HepG2 (cell line): ENCODE measurements around the gene SLC4A11. TPM values are rescaled to one million over a fixed set of nuclear protein-coding genes. Genes with fewer than 3 reads are reported as not detected.

ENCODE experiments used
- AHR ChIP-seq: IDR thresholded peaks from 2 replicates; pipeline ENCODE4 v1.6.1; 2018; ENCODE audit warnings: missing genetic modification reagents, missing compliant biosample characterization
- CAMTA2 ChIP-seq: sonication (generic); formaldehyde crosslinking; IDR thresholded peaks from 2 replicates; pipeline ENCODE4 v1.4.0; 2020; ENCODE audit warnings: mild to moderate bottlenecking, missing genetic modification reagents, borderline replicate concordance
- HIC2 ChIP-seq: sonication (generic); formaldehyde crosslinking; IDR thresholded peaks from 2 replicates; pipeline ENCODE4 v1.9.0; 2022; ENCODE audit warnings: low read depth, missing genetic modification reagents
- HNF4A ChIP-seq: sonication (generic); formaldehyde crosslinking; IDR thresholded peaks from 2 replicates; pipeline ENCODE4 v1.4.0; 2020; ENCODE audit warnings: missing genetic modification reagents
- KLF9 ChIP-seq: IDR thresholded peaks from 2 replicates; pipeline ENCODE4 v1.6.1; 2016; ENCODE audit warnings: low read depth
- NR0B2 ChIP-seq: sonication (generic); formaldehyde crosslinking; IDR thresholded peaks from 2 replicates; pipeline ENCODE4 v1.4.0; 2020; ENCODE audit warnings: mild to moderate bottlenecking, missing genetic modification reagents
- RERE ChIP-seq: IDR thresholded peaks from 2 replicates; pipeline ENCODE4 v1.6.1; 2016; ENCODE audit warnings: low read depth, missing genetic modification reagents, missing compliant biosample characterization
- SNAPC2 ChIP-seq: sonication (generic); formaldehyde crosslinking; IDR thresholded peaks from 2 replicates; pipeline ENCODE4 v1.8.1; 2022; ENCODE audit warnings: mild to moderate bottlenecking, missing genetic modification reagents
- TRIM24 ChIP-seq: sonication (generic); formaldehyde crosslinking; IDR thresholded peaks from 2 replicates; pipeline ENCODE4 v1.8.0; 2022; ENCODE audit warnings: mild to moderate bottlenecking, missing genetic modification reagents
- ZNF44 ChIP-seq: sonication (generic); formaldehyde crosslinking; IDR thresholded peaks from 2 replicates; pipeline ENCODE4 v1.5.1; 2020; ENCODE audit warnings: mild to moderate bottlenecking, missing genetic modification reagents
- ZNF468 ChIP-seq: sonication (generic); formaldehyde crosslinking; IDR thresholded peaks from 2 replicates; pipeline ENCODE4 v1.8.0; 2022; ENCODE audit warnings: mild to moderate bottlenecking, moderate library complexity, missing genetic modification reagents
- ZNF674 ChIP-seq: sonication (generic); formaldehyde crosslinking; IDR thresholded peaks from 2 replicates; pipeline ENCODE4 v1.5.0; 2020; ENCODE audit warnings: low read depth, mild to moderate bottlenecking, missing genetic modification reagents
- ZNF839 ChIP-seq: sonication (generic); formaldehyde crosslinking; IDR thresholded peaks from 2 replicates; pipeline ENCODE4 v1.4.0; 2020; ENCODE audit warnings: missing genetic modification reagents, mild to moderate bottlenecking, borderline replicate concordance
- ZSCAN22 ChIP-seq: sonication (generic); formaldehyde crosslinking; IDR thresholded peaks from 2 replicates; pipeline ENCODE4 v1.4.0; 2020; ENCODE audit warnings: mild to moderate bottlenecking, missing genetic modification reagents
- polyA plus RNA-seq, 8 experiments: library from polyadenylated mRNA; depleted of rRNA in 3 of 8; stranded (reverse) in 7 of 8; unstranded in 1 of 8; fragments of >200 nt; fragmentation: Illumina TruSeq in 4 of 8; extraction: Trizol in 4 of 8; gene quantifications; 2 replicates each; pipeline versions ENCODE4 v1.2.1 to v1.2.3, GENCODE V29; 2011 to 2016; ENCODE audit warnings: low read depth in 4 of 8, missing spikeins in 1 of 8, mixed read lengths in 1 of 8; ENCODE audit not compliant: insufficient read depth in 1 of 8
- total RNA-seq, 5 experiments: library from RNA; depleted of rRNA; stranded (reverse); fragments of >200 nt; fragmentation: Illumina TruSeq; extraction: Trizol; gene quantifications; 2 replicates each; pipeline ENCODE4 v1.2.3, GENCODE V29; 2016; ENCODE audit warnings: low read depth in 1 of 5
- TF ChIP-seq, protein P1 (sequence below): sonication (generic); formaldehyde crosslinking; conservative IDR thresholded peaks from 2 replicates; pipeline ENCODE4 v1.4.0; 2020; ENCODE audit warnings: mild to moderate bottlenecking, missing genetic modification reagents, moderate library complexity
- TF ChIP-seq, protein P2 (sequence below): sonication (generic); formaldehyde crosslinking; IDR thresholded peaks from 2 replicates; pipeline ENCODE4 v1.4.0; 2020; ENCODE audit warnings: mild to moderate bottlenecking, missing genetic modification reagents

The SLC4A11 gene
- total and polyA plus RNA-seq, 2 of the 13 experiments (the other 11 are each of a cell fraction or from before 2014, with no cell fraction given): 3.9 to 27.0 TPM

GRCh38 chr20:3218307-3218988 lies 20.5 kb downstream of the SLC4A11 start (continued):
- peak; percentile 58; the same call in 1 of the 2 replicates for TF ChIP-seq RERE
- TF ChIP-seq ZNF44 (CRISPR knock-in tag): peak; percentile 44; the same call in 1 of the 2 replicates
- TF ChIP-seq, protein P1, sequence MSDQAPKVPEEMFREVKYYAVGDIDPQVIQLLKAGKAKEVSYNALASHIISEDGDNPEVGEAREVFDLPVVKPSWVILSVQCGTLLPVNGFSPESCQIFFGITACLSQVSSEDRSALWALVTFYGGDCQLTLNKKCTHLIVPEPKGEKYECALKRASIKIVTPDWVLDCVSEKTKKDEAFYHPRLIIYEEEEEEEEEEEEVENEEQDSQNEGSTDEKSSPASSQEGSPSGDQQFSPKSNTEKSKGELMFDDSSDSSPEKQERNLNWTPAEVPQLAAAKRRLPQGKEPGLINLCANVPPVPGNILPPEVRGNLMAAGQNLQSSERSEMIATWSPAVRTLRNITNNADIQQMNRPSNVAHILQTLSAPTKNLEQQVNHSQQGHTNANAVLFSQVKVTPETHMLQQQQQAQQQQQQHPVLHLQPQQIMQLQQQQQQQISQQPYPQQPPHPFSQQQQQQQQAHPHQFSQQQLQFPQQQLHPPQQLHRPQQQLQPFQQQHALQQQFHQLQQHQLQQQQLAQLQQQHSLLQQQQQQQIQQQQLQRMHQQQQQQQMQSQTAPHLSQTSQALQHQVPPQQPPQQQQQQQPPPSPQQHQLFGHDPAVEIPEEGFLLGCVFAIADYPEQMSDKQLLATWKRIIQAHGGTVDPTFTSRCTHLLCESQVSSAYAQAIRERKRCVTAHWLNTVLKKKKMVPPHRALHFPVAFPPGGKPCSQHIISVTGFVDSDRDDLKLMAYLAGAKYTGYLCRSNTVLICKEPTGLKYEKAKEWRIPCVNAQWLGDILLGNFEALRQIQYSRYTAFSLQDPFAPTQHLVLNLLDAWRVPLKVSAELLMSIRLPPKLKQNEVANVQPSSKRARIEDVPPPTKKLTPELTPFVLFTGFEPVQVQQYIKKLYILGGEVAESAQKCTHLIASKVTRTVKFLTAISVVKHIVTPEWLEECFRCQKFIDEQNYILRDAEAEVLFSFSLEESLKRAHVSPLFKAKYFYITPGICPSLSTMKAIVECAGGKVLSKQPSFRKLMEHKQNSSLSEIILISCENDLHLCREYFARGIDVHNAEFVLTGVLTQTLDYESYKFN (CRISPR knock-in tag): peak; percentile 62
- peak; percentile 43; the same call in 1 of the 2 replicates for TF ChIP-seq HNF4A (CRISPR knock-in tag)
- TF ChIP-seq TRIM24: no peak
- TF ChIP-seq, protein P2, sequence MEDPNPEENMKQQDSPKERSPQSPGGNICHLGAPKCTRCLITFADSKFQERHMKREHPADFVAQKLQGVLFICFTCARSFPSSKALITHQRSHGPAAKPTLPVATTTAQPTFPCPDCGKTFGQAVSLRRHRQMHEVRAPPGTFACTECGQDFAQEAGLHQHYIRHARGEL: no peak
- TF ChIP-seq KLF9 (CRISPR knock-in tag): 0 out of 2 replicates have a peak, but pooled peaks have one; percentile 47
- TF ChIP-seq AHR (CRISPR knock-in tag): peak; percentile 95; the same call in 1 of the 2 replicates
- no peak for TF ChIP-seq ZNF468 (CRISPR knock-in tag)
- TF ChIP-seq CAMTA2 (CRISPR knock-in tag): peak; percentile 72; the same call in 1 of the 2 replicates
- TF ChIP-seq SNAPC2: no peak; the same call in 1 of the 2 replicates
- TF ChIP-seq ZNF674: no peak
- TF ChIP-seq HIC2 (CRISPR knock-in tag): 0 out of 2 replicates have a peak, but pooled peaks have one; percentile 48
- TF ChIP-seq ZSCAN22: no peak
- TF ChIP-seq ZNF839 (CRISPR knock-in tag): no peak
- peak; percentile 78; the same call in 1 of the 2 replicates for TF ChIP-seq NR0B2 (CRISPR knock-in tag)
